GM23248 (cell line): ENCODE measurements around the gene SDK2. TPM values are rescaled to one million over a fixed set of nuclear protein-coding genes. Genes with fewer than 3 reads are reported as not detected.

ENCODE experiments used
- DNase-seq: peaks from one replicate; pipeline ENCODE4 v3.0.0-alpha.2; 2015
- H2AFZ ChIP-seq: fragments of 200-600 bp; sonication (generic); 2 replicates; pipeline ENCODE4 v1.6.1; 2016; ENCODE audit warnings: antibody characterized with exemption
- H3F3A ChIP-seq: fragments of 200-600 bp; sonication (generic); 2 replicates; pipeline ENCODE4 v1.6.1; 2016; ENCODE audit warnings: mild to moderate bottlenecking, antibody characterized with exemption, mixed run types; ENCODE audit not compliant: insufficient read depth
- H3K27ac ChIP-seq: fragments of 200-600 bp; sonication (generic); 2 replicates; pipeline ENCODE4 v1.5.1; 2016; ENCODE audit warnings: mild to moderate bottlenecking
- H3K27me3 ChIP-seq: fragments of 200-600 bp; sonication (generic); replicated peaks from 2 replicates; pipeline ENCODE4 v1.6.1; 2016; ENCODE audit warnings: mild to moderate bottlenecking; ENCODE audit not compliant: insufficient read depth
- H3K36me3 ChIP-seq: fragments of 200-600 bp; sonication (generic); 2 replicates; pipeline ENCODE4 v1.6.1; 2016; ENCODE audit warnings: low read depth, mild to moderate bottlenecking
- H3K4me1 ChIP-seq: fragments of 200-600 bp; sonication (generic); 2 replicates; pipeline ENCODE4 v1.6.1; 2016; ENCODE audit warnings: mild to moderate bottlenecking; ENCODE audit not compliant: insufficient read depth
- H3K4me2 ChIP-seq: fragments of 200-600 bp; sonication (generic); one replicate; pipeline ENCODE4 v1.6.1; 2016; ENCODE audit warnings: mild to moderate bottlenecking; ENCODE audit not compliant: unreplicated experiment
- H3K4me3 ChIP-seq: fragments of 200-600 bp; sonication (generic); 2 replicates; pipeline ENCODE4 v1.5.1; 2016; ENCODE audit warnings: mild to moderate bottlenecking
- H3K79me2 ChIP-seq: fragments of 200-600 bp; sonication (generic); 2 replicates; pipeline ENCODE4 v1.6.1; 2016; ENCODE audit warnings: mild to moderate bottlenecking; ENCODE audit not compliant: insufficient read depth
- H3K9ac ChIP-seq: fragments of 200-600 bp; sonication (generic); 2 replicates; pipeline ENCODE4 v1.6.1; 2016; ENCODE audit warnings: mild to moderate bottlenecking
- H3K9me2 ChIP-seq: fragments of 200-600 bp; sonication (generic); 2 replicates; pipeline ENCODE4 v1.6.1; 2016; ENCODE audit warnings: mixed run types, mild to moderate bottlenecking, moderate library complexity; ENCODE audit not compliant: insufficient read depth
- H3K9me3 ChIP-seq: fragments of 200-600 bp; sonication (generic); one replicate; pipeline ENCODE4 v1.6.1; 2017; ENCODE audit warnings: low read depth
- H4K20me1 ChIP-seq: fragments of 200-600 bp; sonication (generic); 2 replicates; pipeline ENCODE4 v1.6.0; 2016; ENCODE audit not compliant: insufficient read depth
- EZH2 ChIP-seq: fragments of 200-600 bp; sonication (generic); IDR thresholded peaks from 2 replicates; pipeline ENCODE4 v1.6.1; 2018; ENCODE audit warnings: antibody characterized with exemption, mild to moderate bottlenecking; ENCODE audit not compliant: insufficient read depth, poor library complexity, severe bottlenecking
- EZH2phosphoT487 ChIP-seq: fragments of 200-600 bp; sonication (generic); IDR thresholded peaks from 2 replicates; pipeline ENCODE4 v1.6.1; 2018; ENCODE audit warnings: antibody characterized with exemption, moderate library complexity, mild to moderate bottlenecking, low read depth; ENCODE audit not compliant: insufficient read depth
- WGBS, 2 experiments: methylation state at CpG; one replicate each; pipeline ENCODE4 v1.1.6; 2015 to 2017; ENCODE audit warnings: low lambda C conversion rate in 2 of 2, low coverage in 1 of 2; ENCODE audit errors: missing lambda C conversion rate in 2 of 2; 5-methylcytosine and 5-hydroxymethylcytosine counted together
- in situ Hi-C: fragments of 300-500 bp; cut with MboI; formaldehyde crosslinking; loops from 2 replicates; pipeline ENCODE4 v1.15.0; 2020
- polyA plus RNA-seq: library from polyadenylated mRNA; unstranded; fragments of >200 nt; fragmentation: Nextera tagmentation; extraction: Ambion mirVana; gene quantifications from 2 replicates; pipeline ENCODE4 v1.2.1, GENCODE V29; 2016
- total RNA-seq: library from RNA; depleted of rRNA; stranded (reverse); fragments of >200 nt; shearing (Covaris generic); gene quantifications from 2 replicates; pipeline ENCODE4 v1.2.3, GENCODE V29; 2014

Gene SDK2
- total and polyA plus RNA-seq, 2 experiments from 2014 or later = under 0.01 to 0.03 TPM

DNA sequence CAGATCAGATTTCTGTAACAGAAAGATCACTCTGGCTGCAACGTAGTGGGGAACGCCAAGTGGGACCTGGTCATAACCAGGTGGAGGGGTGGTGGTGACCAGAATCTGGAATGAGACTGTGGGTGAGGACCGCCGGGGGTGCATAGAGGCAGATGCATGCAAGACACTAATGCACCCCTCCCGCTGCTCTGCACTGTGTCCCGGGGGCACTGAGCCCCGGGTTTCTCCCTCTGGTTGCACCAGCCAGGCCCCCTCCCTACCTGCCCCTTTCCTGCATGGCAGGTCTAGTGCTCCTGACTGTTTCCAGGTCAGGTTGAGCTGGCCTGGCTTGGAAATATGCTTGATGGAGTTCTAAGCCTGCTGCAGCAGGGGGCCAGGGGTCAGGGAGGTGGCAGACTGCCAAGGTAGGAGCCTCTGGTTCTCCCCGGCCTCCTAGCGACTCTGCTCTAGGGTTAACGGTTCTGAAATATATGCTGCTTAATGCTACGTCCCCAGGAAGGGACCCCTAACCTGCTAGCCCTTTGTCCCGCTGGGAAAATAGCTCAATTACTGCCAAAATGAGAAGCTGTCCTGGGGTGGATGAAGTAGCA lies 94.3 kb downstream of the SDK2 start:
- Histone ChIP-seq H3K27me3 (0 out of 2 replicates have a peak, but pooled peaks cover 16% of the 10 kb centered on the region), H3K4me3 (no peak overlapping the region)
- in situ Hi-C loops = no loop called here

DNA sequence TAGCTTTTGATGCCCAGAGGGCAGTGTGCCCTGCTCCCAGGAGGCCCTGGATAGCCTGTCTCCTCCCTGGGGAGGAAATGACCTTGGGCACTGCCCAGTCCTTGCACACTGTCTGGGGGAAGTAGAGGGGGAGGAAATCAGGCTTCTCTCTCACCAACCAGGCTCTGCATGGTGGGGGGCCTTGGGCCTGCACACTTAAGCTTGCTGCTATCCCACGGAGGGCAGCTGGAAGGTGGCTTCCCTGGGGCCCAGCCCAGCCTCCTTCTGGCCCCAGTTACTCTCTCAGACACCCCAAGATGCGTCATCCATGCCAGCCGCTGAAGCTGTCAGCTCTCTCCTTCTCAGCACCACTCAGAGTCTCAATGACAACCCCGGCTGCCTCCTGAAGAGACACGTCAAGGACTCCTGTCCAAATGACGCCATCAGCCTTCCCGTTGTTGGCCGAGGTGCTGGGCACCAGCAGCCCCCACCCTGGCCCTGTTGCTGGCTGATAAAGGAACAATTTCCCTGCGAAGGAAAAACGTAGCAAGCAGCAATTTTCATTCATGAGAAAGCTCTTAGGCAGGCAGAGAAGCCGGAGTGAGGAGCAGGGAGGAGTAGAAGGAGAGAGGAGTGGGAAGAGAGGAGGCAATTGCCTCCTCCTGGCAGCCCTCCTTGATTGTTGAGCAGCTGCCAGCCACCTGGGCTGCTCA lies 95.5 kb downstream of the SDK2 start:
- Histone ChIP-seq H3K9me3 (no peaks in the 10 kb centered on the region), H3K79me2 (no peaks in the 10 kb centered on the region), H3K4me1 (no peaks in the 10 kb centered on the region), H3F3A (no peaks in the 10 kb centered on the region), H3K4me2 (no peak overlapping the region), H3K9ac (no peak overlapping the region), H4K20me1 (no peaks in the 10 kb centered on the region), H3K27me3 (0 out of 2 replicates have a peak, but pooled peaks cover 16% of the 10 kb centered on the region), H3K4me3 (no peak overlapping the region), H3K9me2 (no peaks in the 10 kb centered on the region), H3K27ac (no peak overlapping the region), H3K36me3 (no peaks in the 10 kb centered on the region), H2AFZ (no peak overlapping the region)
- WGBS, 2 experiments = 32 to 35% methylated on average over 11 of the region's 11 CpGs
- TF ChIP-seq EZH2phosphoT487 (no peak), EZH2 (no peak)
- no peak for DNase-seq
- in situ Hi-C loops = no loop called here

More for the DNA sequence above, 94.3 kb downstream of the SDK2 start:
- H3F3A ChIP-seq = no peaks in the 10 kb centered on the region
- H3K9me2 ChIP-seq = no peaks in the 10 kb centered on the region
- no peak overlapping the region for H2AFZ ChIP-seq
- no peak overlapping the region for H3K4me2 ChIP-seq
- DNase-seq = no peak
- no peaks in the 10 kb centered on the region for H3K79me2 ChIP-seq
- H3K9me3 ChIP-seq = no peaks in the 10 kb centered on the region
- no peaks in the 10 kb centered on the region for H3K4me1 ChIP-seq
- H3K9ac ChIP-seq = no peak overlapping the region
- no peak overlapping the region for H3K27ac ChIP-seq
- 62 to 66% methylated on average over 12 of the region's 12 CpGs for WGBS, 2 experiments
- H3K36me3 ChIP-seq = no peaks in the 10 kb centered on the region
- H4K20me1 ChIP-seq = no peaks in the 10 kb centered on the region
- TF ChIP-seq EZH2phosphoT487 (no peak), EZH2 (no peak)

DNA sequence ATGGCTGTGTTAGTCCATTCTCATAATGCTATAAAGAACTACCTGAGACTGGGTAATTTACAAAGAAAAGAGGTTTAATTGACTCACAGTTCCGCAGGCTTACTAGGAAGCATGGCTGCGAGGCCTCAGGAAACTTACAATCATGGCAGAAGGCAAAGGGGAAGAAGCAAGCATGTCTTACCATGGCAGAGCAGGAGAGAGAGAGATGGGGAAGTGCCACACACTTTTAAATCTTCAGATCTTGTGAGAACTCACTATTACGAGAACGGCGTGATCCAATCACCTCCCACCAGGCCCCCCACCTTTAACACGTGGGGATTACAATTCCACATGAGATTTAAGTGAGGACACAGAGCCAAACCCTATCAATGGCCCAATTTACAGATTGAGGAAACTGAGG lies 96.5 kb downstream of the SDK2 start:
- Histone ChIP-seq H3K9me3 (no peaks in the 10 kb centered on the region), H3K4me1 (no peaks in the 10 kb centered on the region), H3K27ac (no peak overlapping the region), H2AFZ (no peak overlapping the region), H3K79me2 (no peaks in the 10 kb centered on the region), H3K9me2 (no peaks in the 10 kb centered on the region), H3K4me2 (no peak overlapping the region), H3K9ac (no peak overlapping the region), H3K27me3 (0 out of 2 replicates have a peak, but pooled peaks cover 14% of the 10 kb centered on the region), H3K36me3 (no peaks in the 10 kb centered on the region), H3K4me3 (no peak overlapping the region), H3F3A (no peaks in the 10 kb centered on the region), H4K20me1 (no peaks in the 10 kb centered on the region)
- no peak for TF ChIP-seq EZH2phosphoT487
- TF ChIP-seq EZH2 = no peak
- in situ Hi-C loops = no loop called here
- WGBS, 2 experiments = 68 to 73% methylated on average over 6 of the region's 6 CpGs
- no peak for DNase-seq

DNA sequence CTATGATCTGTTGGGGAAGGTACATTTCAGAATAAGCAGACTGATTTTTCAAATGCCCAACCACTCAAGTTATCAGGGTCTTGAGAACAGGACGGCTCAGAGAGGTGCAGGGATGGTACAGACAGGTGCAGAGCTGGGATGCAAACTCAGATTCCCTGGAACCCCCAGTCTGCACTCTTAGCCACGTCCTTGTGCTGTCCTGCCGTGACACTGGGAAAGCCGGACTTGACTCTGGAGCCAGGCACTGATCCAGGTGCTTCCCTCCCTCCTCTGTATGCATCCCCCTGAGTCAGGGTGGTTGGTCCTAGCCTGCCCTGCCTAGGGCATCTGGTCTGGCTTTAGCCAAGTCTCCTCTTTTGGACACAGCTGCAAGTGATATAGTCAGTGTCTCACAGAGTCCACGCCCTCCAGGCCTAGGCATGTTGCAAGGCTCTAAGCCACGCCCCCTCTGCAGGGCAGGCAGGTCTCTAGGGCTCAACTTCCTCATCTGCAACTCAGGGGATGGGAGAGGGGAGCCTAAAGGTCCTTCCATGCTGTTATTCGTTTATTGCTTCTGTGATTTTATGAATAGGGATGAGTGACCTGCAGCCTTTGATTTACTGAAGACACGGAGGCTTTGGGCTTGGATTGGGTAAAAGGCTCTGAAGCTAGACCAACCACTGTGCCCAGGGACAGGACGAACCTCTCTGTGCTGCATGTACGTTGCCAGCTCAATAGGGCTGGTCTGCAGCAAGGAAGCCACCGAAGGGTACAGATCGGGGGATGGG lies 97.3 kb downstream of the SDK2 start:
- H3K9ac ChIP-seq = no peak overlapping the region
- TF ChIP-seq EZH2 (no peak), EZH2phosphoT487 (no peak)
- H3K4me1 ChIP-seq = no peaks in the 10 kb centered on the region
- in situ Hi-C loops = no loop called here
- no peaks in the 10 kb centered on the region for H3F3A ChIP-seq
- no peaks in the 10 kb centered on the region for H3K9me2 ChIP-seq
- H3K36me3 ChIP-seq = no peaks in the 10 kb centered on the region
- H3K79me2 ChIP-seq = no peaks in the 10 kb centered on the region
- 44 to 47% methylated on average over 12 of the region's 12 CpGs for WGBS, 2 experiments
- H2AFZ ChIP-seq = no peak overlapping the region
- no peak overlapping the region for H3K27ac ChIP-seq
- H3K9me3 ChIP-seq = no peaks in the 10 kb centered on the region
- peak; percentile 53 for DNase-seq
- H3K4me2 ChIP-seq = no peak overlapping the region
- no peaks in the 10 kb centered on the region for H4K20me1 ChIP-seq
- H3K4me3 ChIP-seq = no peak overlapping the region
- 0 out of 2 replicates have a peak, but pooled peaks cover 6% of the 10 kb centered on the region for H3K27me3 ChIP-seq
